Parathyroid adenoma (tissue), 2 donors: ENCODE results near the gene DCHS1.

ENCODE experiments used
- H2AFZ ChIP-seq: fragments of 300-600 bp; sonication (generic); one replicate; pipeline ENCODE4 v1.7.0; 2017; ENCODE audit warnings: antibody characterized with exemption, mild to moderate bottlenecking
- H3K27ac ChIP-seq: fragments of 300-600 bp; sonication (generic); one replicate; pipeline ENCODE4 v1.7.0; 2017
- H3K27me3 ChIP-seq: fragments of 300-600 bp; sonication (generic); one replicate; pipeline ENCODE4 v1.7.0; 2017; ENCODE audit warnings: low read length; ENCODE audit not compliant: control insufficient read depth, insufficient read depth
- H3K36me3 ChIP-seq: fragments of 300-600 bp; sonication (generic); one replicate; pipeline ENCODE4 v1.7.0; 2017; ENCODE audit warnings: low read length; ENCODE audit not compliant: control insufficient read depth, insufficient read depth
- H3K4me1 ChIP-seq: fragments of 300-600 bp; sonication (generic); one replicate; pipeline ENCODE4 v1.7.0; 2017; ENCODE audit warnings: control low read depth
- H3K4me2 ChIP-seq: fragments of 300-600 bp; sonication (generic); one replicate; pipeline ENCODE4 v1.7.0; 2017; ENCODE audit warnings: low read length
- H3K4me3 ChIP-seq: fragments of 300-600 bp; sonication (generic); one replicate; pipeline ENCODE4 v1.7.0; 2017; ENCODE audit warnings: low read depth, low read length
- H3K79me2 ChIP-seq: fragments of 300-600 bp; sonication (generic); one replicate; pipeline ENCODE4 v1.7.0; 2017; ENCODE audit warnings: control low read depth
- H3K9ac ChIP-seq: fragments of 300-600 bp; sonication (generic); one replicate; pipeline ENCODE4 v1.7.0; 2017; ENCODE audit warnings: mild to moderate bottlenecking
- H3K9me3 ChIP-seq: fragments of 300-600 bp; sonication (generic); one replicate; pipeline ENCODE4 v1.7.0; 2017; ENCODE audit warnings: low read length; ENCODE audit not compliant: control insufficient read depth
- CTCF ChIP-seq: fragments of 300-600 bp; sonication (generic); IDR thresholded peaks from one replicate; pipeline ENCODE4 v1.7.0; 2017; ENCODE audit warnings: antibody characterized with exemption, mild to moderate bottlenecking
- donor health status: primary hyperparathyroidism.

Gene DCHS1

DNA sequence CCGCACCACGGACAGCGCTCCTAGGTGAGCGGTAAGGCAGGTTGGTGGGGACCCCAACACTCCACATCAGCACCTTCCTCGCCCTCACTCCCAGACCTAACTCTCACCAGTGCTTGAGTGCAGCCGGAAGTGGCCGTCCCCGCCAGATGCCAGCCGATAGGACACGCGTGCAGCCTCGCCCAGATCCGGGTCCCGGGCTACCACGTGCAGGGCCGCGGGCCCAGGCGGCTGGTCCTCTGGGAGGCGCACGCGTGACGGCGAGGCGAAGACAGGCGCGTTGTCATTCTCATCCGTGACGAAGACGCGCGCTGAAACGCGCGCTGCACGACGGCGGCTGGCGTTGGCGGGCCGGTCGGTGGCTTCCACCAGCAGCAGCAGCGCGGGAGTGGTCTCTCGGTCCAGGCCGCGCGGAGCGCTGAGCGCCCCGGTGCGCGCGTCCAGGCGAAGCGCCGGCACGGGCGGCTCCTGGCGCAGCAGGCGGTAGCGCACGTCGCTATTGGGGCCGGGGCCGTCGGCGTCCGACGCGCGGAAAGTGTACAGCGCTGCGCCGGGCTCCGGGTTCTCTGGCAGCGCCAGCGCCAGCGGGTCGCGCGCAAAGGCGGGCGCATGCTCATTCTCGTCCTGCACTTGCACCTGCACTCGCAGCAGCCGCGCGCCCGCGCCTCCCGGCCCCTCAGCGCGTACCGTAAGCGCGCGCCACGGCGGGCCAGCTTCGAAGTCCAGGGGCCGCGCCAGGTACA, 25.5 kb downstream of the DCHS1 start:
- Histone ChIP-seq H3K9ac (no peak overlapping the region), H3K79me2 (no peaks in the 10 kb centered on the region), H3K36me3 (no peaks in the 10 kb centered on the region), H2AFZ (peak overlapping the region; percentile 56), H3K27me3 (no peaks in the 10 kb centered on the region), H3K4me2 (no peak overlapping the region), H3K9me3 (no peaks in the 10 kb centered on the region), H3K27ac (no peak overlapping the region), H3K4me3 (no peak overlapping the region), H3K4me1 (no peaks in the 10 kb centered on the region)
- TF ChIP-seq CTCF: no peak

- Histone ChIP-seq H2AFZ (no peak overlapping the region), H3K79me2 (no peaks in the 10 kb centered on the region), H3K27ac (no peak overlapping the region), H3K9ac (no peak overlapping the region), H3K4me3 (no peak overlapping the region), H3K9me3 (no peaks in the 10 kb centered on the region), H3K27me3 (no peaks in the 10 kb centered on the region), H3K4me1 (no peaks in the 10 kb centered on the region), H3K36me3 (no peaks in the 10 kb centered on the region), H3K4me2 (no peak overlapping the region)
- no peak for TF ChIP-seq CTCF
Observed at GRCh38 chr11:6629573-6629891, 26.1 kb downstream of the DCHS1 start.

DNA sequence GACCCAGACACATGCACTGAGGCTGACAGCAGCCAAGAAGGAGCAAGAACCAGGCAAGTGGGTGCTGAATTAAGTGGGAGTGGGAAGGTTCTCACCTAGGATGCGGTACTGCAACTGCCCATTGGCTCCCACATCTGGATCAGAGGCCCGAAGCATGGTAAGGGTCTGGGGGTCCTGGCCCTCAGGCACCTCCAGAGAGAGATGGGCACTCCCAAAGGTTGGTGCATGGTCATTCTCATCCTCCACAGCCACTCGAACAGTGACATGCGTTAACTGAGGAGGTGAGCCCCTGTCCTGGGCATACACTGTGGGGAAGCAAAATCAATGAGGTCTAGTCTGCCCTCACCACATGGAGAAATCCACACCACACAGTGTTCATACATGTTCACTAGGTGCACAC, 27.1 kb downstream of the DCHS1 start:
- Histone ChIP-seq H3K36me3 (no peaks in the 10 kb centered on the region), H3K4me2 (no peak overlapping the region), H3K27ac (no peak overlapping the region), H3K4me1 (no peaks in the 10 kb centered on the region), H3K4me3 (no peak overlapping the region), H3K9ac (no peak overlapping the region), H3K27me3 (no peaks in the 10 kb centered on the region), H3K79me2 (no peaks in the 10 kb centered on the region), H2AFZ (no peak overlapping the region), H3K9me3 (no peaks in the 10 kb centered on the region)
- no peak for TF ChIP-seq CTCF

GRCh38 chr11:6627762-6628241, 27.8 kb downstream of the DCHS1 start:
- no peaks in the 10 kb centered on the region for H3K36me3 ChIP-seq

More at GRCh38 chr11:6627762-6628241, 27.8 kb downstream of the DCHS1 start:
- no peak overlapping the region for H2AFZ ChIP-seq
- no peaks in the 10 kb centered on the region for H3K9me3 ChIP-seq
- no peaks in the 10 kb centered on the region for H3K4me1 ChIP-seq
- no peak overlapping the region for H3K27ac ChIP-seq
- no peak overlapping the region for H3K9ac ChIP-seq
- no peaks in the 10 kb centered on the region for H3K27me3 ChIP-seq
- TF ChIP-seq CTCF: no peak
- no peaks in the 10 kb centered on the region for H3K79me2 ChIP-seq
- no peak overlapping the region for H3K4me3 ChIP-seq
- no peak overlapping the region for H3K4me2 ChIP-seq
